ENCODE data around the gene FAXC.

Gene FAXC

GRCh38 chr6:99359800-99360199, 10.3 kb upstream of the FAXC start:
- H3K79me1 ChIP-seq (replicated peaks; ENCODE audit: low read length, poor library complexity, severe bottlenecking), result no peaks in the 10 kb centered on the region
- no peak overlapping the region for H3K27ac ChIP-seq (ENCODE audit: low read length, poor library complexity, severe bottlenecking)
- no peak overlapping the region for H3K4ac ChIP-seq (ENCODE audit: low read depth in 1 of 2, low read length in 2 of 2)
- H3K36me3 ChIP-seq (ENCODE audit: control insufficient read depth in 1 of 2, insufficient read depth in 2 of 2, low read depth in 1 of 2, low read length in 2 of 2), result no peaks in the 10 kb centered on the region
- H3K4me3 ChIP-seq (ENCODE audit: insufficient read depth in 1 of 2, low read depth in 1 of 2, low read length in 2 of 2), result no peak overlapping the region
- H3K9me3 ChIP-seq (ENCODE audit: control insufficient read depth, low read length), result no peaks in the 10 kb centered on the region
- H4K8ac ChIP-seq (ENCODE audit: low read length), result no peak overlapping the region
- H2AFZ ChIP-seq (ENCODE audit: low read depth, low read length), result no peak overlapping the region
- H2BK5ac ChIP-seq (ENCODE audit: low read depth, low read length, poor library complexity, severe bottlenecking), result no peak overlapping the region
- no peak overlapping the region for H3K14ac ChIP-seq (ENCODE audit: low read length in 2 of 2)
- no peak overlapping the region for H2AK5ac ChIP-seq (ENCODE audit: low read length, severe bottlenecking)
- no peak overlapping the region for H2BK15ac ChIP-seq (ENCODE audit: low read depth, poor library complexity, severe bottlenecking)
- H4K91ac ChIP-seq (ENCODE audit: low read length), result no peak overlapping the region
- no peak overlapping the region for H2BK120ac ChIP-seq (ENCODE audit: low read depth, low read length)
- DNase-seq, result no peak
- H2BK12ac ChIP-seq (ENCODE audit: low read length in 2 of 2), result no peak overlapping the region
- no CpG with 5 or more reads among the region's 1 CpG for WGBS
- H3K18ac ChIP-seq (ENCODE audit: low read depth in 1 of 2, low read length in 2 of 2), result no peak overlapping the region
- H3K4me2 ChIP-seq (ENCODE audit: low read length, poor library complexity, severe bottlenecking), result no peak overlapping the region
- H3K4me1 ChIP-seq (ENCODE audit: control insufficient read depth, insufficient read depth, low read depth, low read length), result no peaks in the 10 kb centered on the region
- H3K27me3 ChIP-seq (ENCODE audit: control insufficient read depth in 1 of 2, insufficient read depth in 1 of 2, low read length in 2 of 2), result peaks cover 30 to 31% of the 10 kb centered on the region in 2 experiments
- H3K9ac ChIP-seq (ENCODE audit: low read length), result no peak overlapping the region
- H3K23ac ChIP-seq (ENCODE audit: low read length in 2 of 2), result no peak overlapping the region

- no peaks in the 10 kb centered on the region for H3K9me3 ChIP-seq (ENCODE audit: control insufficient read depth, low read length)
- no peak overlapping the region for H3K27ac ChIP-seq (ENCODE audit: low read length, poor library complexity, severe bottlenecking)
- H3K79me1 ChIP-seq (replicated peaks; ENCODE audit: low read length, poor library complexity, severe bottlenecking), result no peaks in the 10 kb centered on the region
- no peak overlapping the region for H3K9ac ChIP-seq (ENCODE audit: low read length)
- H4K91ac ChIP-seq (ENCODE audit: low read length), result no peak overlapping the region
- WGBS, result 79% methylated on average over 1 of the region's 1 CpG
- no peak overlapping the region for H2BK5ac ChIP-seq (ENCODE audit: low read depth, low read length, poor library complexity, severe bottlenecking)
- H3K4me3 ChIP-seq (ENCODE audit: insufficient read depth in 1 of 2, low read depth in 1 of 2, low read length in 2 of 2), result no peak overlapping the region
- no peaks in the 10 kb centered on the region for H3K36me3 ChIP-seq (ENCODE audit: control insufficient read depth in 1 of 2, insufficient read depth in 2 of 2, low read depth in 1 of 2, low read length in 2 of 2)
- no peak overlapping the region for H2BK120ac ChIP-seq (ENCODE audit: low read depth, low read length)
- no peak for DNase-seq
- no peak overlapping the region for H2BK12ac ChIP-seq (ENCODE audit: low read length in 2 of 2)
- H3K4me1 ChIP-seq (ENCODE audit: control insufficient read depth, insufficient read depth, low read depth, low read length), result no peaks in the 10 kb centered on the region
- no peak overlapping the region for H3K4ac ChIP-seq (ENCODE audit: low read depth in 1 of 2, low read length in 2 of 2)
- H3K4me2 ChIP-seq (ENCODE audit: low read length, poor library complexity, severe bottlenecking), result no peak overlapping the region
- no peak overlapping the region for H2AFZ ChIP-seq (ENCODE audit: low read depth, low read length)
- H3K14ac ChIP-seq (ENCODE audit: low read length in 2 of 2), result no peak overlapping the region
- no peak overlapping the region for H2BK15ac ChIP-seq (ENCODE audit: low read depth, poor library complexity, severe bottlenecking)
- no peak overlapping the region for H3K18ac ChIP-seq (ENCODE audit: low read depth in 1 of 2, low read length in 2 of 2)
- H2AK5ac ChIP-seq (ENCODE audit: low read length, severe bottlenecking), result no peak overlapping the region
- H4K8ac ChIP-seq (ENCODE audit: low read length), result no peak overlapping the region
- H3K23ac ChIP-seq (ENCODE audit: low read length in 2 of 2), result no peak overlapping the region
- H3K27me3 ChIP-seq (ENCODE audit: control insufficient read depth in 1 of 2, insufficient read depth in 1 of 2, low read length in 2 of 2), result peaks cover 36 to 47% of the 10 kb centered on the region in 2 experiments
Measured at GRCh38 chr6:99356641-99357040, 7.2 kb upstream of the FAXC start.

- H2AK5ac ChIP-seq (ENCODE audit: low read length, severe bottlenecking), result no peak overlapping the region
- H3K27me3 ChIP-seq (ENCODE audit: control insufficient read depth in 1 of 2, insufficient read depth in 1 of 2, low read length in 2 of 2), result peaks cover 35 to 47% of the 10 kb centered on the region in 2 experiments
- H3K4me2 ChIP-seq (ENCODE audit: low read length, poor library complexity, severe bottlenecking), result no peak overlapping the region
- H2BK120ac ChIP-seq (ENCODE audit: low read depth, low read length), result no peak overlapping the region
- H3K36me3 ChIP-seq (ENCODE audit: control insufficient read depth in 1 of 2, insufficient read depth in 2 of 2, low read depth in 1 of 2, low read length in 2 of 2), result no peaks in the 10 kb centered on the region
- H2AFZ ChIP-seq (ENCODE audit: low read depth, low read length), result no peak overlapping the region
- H4K8ac ChIP-seq (ENCODE audit: low read length), result no peak overlapping the region
- no peak overlapping the region for H3K23ac ChIP-seq (ENCODE audit: low read length in 2 of 2)
- no peak overlapping the region for H3K27ac ChIP-seq (ENCODE audit: low read length, poor library complexity, severe bottlenecking)
- H3K18ac ChIP-seq (ENCODE audit: low read depth in 1 of 2, low read length in 2 of 2), result no peak overlapping the region
- H3K4me1 ChIP-seq (ENCODE audit: control insufficient read depth, insufficient read depth, low read depth, low read length), result peaks cover 4% of the 10 kb centered on the region
- H2BK12ac ChIP-seq (ENCODE audit: low read length in 2 of 2), result no peak overlapping the region
- H3K4me3 ChIP-seq (ENCODE audit: insufficient read depth in 1 of 2, low read depth in 1 of 2, low read length in 2 of 2), result no peak overlapping the region
- no peaks in the 10 kb centered on the region for H3K79me1 ChIP-seq (replicated peaks; ENCODE audit: low read length, poor library complexity, severe bottlenecking)
- H2BK5ac ChIP-seq (ENCODE audit: low read depth, low read length, poor library complexity, severe bottlenecking), result no peak overlapping the region
- H3K4ac ChIP-seq (ENCODE audit: low read depth in 1 of 2, low read length in 2 of 2), result no peak overlapping the region
- H3K9me3 ChIP-seq (ENCODE audit: control insufficient read depth, low read length), result no peaks in the 10 kb centered on the region
- DNase-seq, result no peak
- no peak overlapping the region for H3K14ac ChIP-seq (ENCODE audit: low read length in 2 of 2)
- H3K9ac ChIP-seq (ENCODE audit: low read length), result no peak overlapping the region
- H4K91ac ChIP-seq (ENCODE audit: low read length), result no peak overlapping the region
- WGBS, result 70% methylated on average over 4 of the region's 4 CpGs
- no peak overlapping the region for H2BK15ac ChIP-seq (ENCODE audit: low read depth, poor library complexity, severe bottlenecking)
Measured at GRCh38 chr6:99354983-99355382, 5.5 kb upstream of the FAXC start.

- Histone ChIP-seq H2AFZ (ENCODE audit: low read depth, low read length) (no peak overlapping the region), H3K14ac (ENCODE audit: low read length in 2 of 2) (no peak overlapping the region), H3K4me1 (ENCODE audit: control insufficient read depth, insufficient read depth, low read depth, low read length) (peaks cover 7% of the 10 kb centered on the region), H3K4ac (ENCODE audit: low read depth in 1 of 2, low read length in 2 of 2) (no peak overlapping the region), H4K8ac (ENCODE audit: low read length) (no peak overlapping the region), H3K9ac (ENCODE audit: low read length) (no peak overlapping the region), H2BK120ac (ENCODE audit: low read depth, low read length) (no peak overlapping the region), H2BK5ac (ENCODE audit: low read depth, low read length, poor library complexity, severe bottlenecking) (no peak overlapping the region), H3K4me2 (ENCODE audit: low read length, poor library complexity, severe bottlenecking) (no peak overlapping the region), H3K18ac (ENCODE audit: low read depth in 1 of 2, low read length in 2 of 2) (no peak overlapping the region), H3K23ac (ENCODE audit: low read length in 2 of 2) (no peak overlapping the region), H3K4me3 (ENCODE audit: insufficient read depth in 1 of 2, low read depth in 1 of 2, low read length in 2 of 2) (no peak overlapping the region), H3K79me1 (replicated peaks; ENCODE audit: low read length, poor library complexity, severe bottlenecking) (peaks cover 2% of the 10 kb centered on the region), H2AK5ac (ENCODE audit: low read length, severe bottlenecking) (no peak overlapping the region), H3K36me3 (ENCODE audit: control insufficient read depth in 1 of 2, insufficient read depth in 2 of 2, low read depth in 1 of 2, low read length in 2 of 2) (no peaks in the 10 kb centered on the region), H2BK15ac (ENCODE audit: low read depth, poor library complexity, severe bottlenecking) (no peak overlapping the region), H2BK12ac (ENCODE audit: low read length in 2 of 2) (no peak overlapping the region), H4K91ac (ENCODE audit: low read length) (no peak overlapping the region), H3K27me3 (ENCODE audit: control insufficient read depth in 1 of 2, insufficient read depth in 1 of 2, low read length in 2 of 2) (peaks cover 35 to 60% of the 10 kb centered on the region in 2 experiments), H3K9me3 (ENCODE audit: control insufficient read depth, low read length) (no peaks in the 10 kb centered on the region), H3K27ac (ENCODE audit: low read length, poor library complexity, severe bottlenecking) (no peak overlapping the region)
- WGBS, result 78% methylated on average over 9 of the region's 9 CpGs
- DNase-seq, result no peak
Measured at GRCh38 chr6:99353126-99353525, 3.7 kb upstream of the FAXC start.

Measured in mesenchymal stem cell (in vitro differentiated cells and primary cell).